ENCODE results near the gene TNFRSF6B.

DNA sequence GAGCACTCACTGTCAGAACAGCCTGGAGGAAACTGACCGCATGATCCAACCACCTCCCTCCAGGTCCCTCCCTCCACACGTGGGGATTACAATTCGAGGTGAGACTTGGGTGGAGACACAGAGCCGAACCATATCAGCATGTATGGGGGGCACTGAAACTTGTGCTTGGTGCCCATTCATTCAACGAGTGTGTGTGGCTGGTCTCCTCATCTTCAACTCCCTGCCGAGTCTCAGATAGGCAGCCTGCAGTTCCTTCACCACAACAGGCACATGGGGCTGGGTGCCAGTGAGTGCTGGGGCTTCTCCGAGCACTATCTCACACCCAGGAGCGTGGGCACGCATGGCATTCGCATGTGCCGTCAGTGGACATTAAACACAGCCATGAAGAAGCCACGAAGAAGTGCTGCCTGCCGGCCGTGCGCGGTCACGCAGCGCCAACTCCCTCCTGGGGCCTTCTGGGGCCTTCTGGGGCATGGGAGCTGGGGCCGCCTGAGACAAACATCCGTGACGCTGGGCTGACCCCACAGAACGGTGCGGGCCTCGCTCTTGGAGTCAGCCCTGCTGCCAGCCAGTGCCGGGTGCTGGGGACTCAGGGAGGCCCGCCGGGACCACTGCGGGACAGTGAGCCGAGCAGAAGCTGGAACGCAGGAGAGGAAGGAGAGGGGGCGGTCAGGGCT lies 39.1 kb upstream of the TNFRSF6B start:
- TF ChIP-seq POLR2A (IDR thresholded peaks at IDR 0.05; ENCODE audit: low read depth, low read length): no peak
- TF ChIP-seq, protein P1, sequence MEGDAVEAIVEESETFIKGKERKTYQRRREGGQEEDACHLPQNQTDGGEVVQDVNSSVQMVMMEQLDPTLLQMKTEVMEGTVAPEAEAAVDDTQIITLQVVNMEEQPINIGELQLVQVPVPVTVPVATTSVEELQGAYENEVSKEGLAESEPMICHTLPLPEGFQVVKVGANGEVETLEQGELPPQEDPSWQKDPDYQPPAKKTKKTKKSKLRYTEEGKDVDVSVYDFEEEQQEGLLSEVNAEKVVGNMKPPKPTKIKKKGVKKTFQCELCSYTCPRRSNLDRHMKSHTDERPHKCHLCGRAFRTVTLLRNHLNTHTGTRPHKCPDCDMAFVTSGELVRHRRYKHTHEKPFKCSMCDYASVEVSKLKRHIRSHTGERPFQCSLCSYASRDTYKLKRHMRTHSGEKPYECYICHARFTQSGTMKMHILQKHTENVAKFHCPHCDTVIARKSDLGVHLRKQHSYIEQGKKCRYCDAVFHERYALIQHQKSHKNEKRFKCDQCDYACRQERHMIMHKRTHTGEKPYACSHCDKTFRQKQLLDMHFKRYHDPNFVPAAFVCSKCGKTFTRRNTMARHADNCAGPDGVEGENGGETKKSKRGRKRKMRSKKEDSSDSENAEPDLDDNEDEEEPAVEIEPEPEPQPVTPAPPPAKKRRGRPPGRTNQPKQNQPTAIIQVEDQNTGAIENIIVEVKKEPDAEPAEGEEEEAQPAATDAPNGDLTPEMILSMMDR (conservative IDR thresholded peaks at IDR 0.05; ENCODE audit: low read depth, low read length): no peak
- TF ChIP-seq MAFK (IDR thresholded peaks at IDR 0.05; ENCODE audit: low read depth, low read length): no peak
- TF ChIP-seq RFX5 (IDR thresholded peaks at IDR 0.05; ENCODE audit: low read depth, low read length): no peak
- TF ChIP-seq, protein P2, sequence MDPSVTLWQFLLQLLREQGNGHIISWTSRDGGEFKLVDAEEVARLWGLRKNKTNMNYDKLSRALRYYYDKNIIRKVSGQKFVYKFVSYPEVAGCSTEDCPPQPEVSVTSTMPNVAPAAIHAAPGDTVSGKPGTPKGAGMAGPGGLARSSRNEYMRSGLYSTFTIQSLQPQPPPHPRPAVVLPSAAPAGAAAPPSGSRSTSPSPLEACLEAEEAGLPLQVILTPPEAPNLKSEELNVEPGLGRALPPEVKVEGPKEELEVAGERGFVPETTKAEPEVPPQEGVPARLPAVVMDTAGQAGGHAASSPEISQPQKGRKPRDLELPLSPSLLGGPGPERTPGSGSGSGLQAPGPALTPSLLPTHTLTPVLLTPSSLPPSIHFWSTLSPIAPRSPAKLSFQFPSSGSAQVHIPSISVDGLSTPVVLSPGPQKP (IDR thresholded peaks at IDR 0.05; ENCODE audit: borderline replicate concordance, low read depth, low read length): no peak
- no peak for TF ChIP-seq SMC3 (IDR thresholded peaks at IDR 0.05; ENCODE audit: low read depth, low read length)
- TF ChIP-seq MXI1 (IDR thresholded peaks at IDR 0.05; ENCODE audit: borderline replicate concordance, low read depth, low read length): no peak
- TF ChIP-seq BHLHE40 (IDR thresholded peaks at IDR 0.05; ENCODE audit: low read depth, low read length): no peak
- TF ChIP-seq, protein P3, sequence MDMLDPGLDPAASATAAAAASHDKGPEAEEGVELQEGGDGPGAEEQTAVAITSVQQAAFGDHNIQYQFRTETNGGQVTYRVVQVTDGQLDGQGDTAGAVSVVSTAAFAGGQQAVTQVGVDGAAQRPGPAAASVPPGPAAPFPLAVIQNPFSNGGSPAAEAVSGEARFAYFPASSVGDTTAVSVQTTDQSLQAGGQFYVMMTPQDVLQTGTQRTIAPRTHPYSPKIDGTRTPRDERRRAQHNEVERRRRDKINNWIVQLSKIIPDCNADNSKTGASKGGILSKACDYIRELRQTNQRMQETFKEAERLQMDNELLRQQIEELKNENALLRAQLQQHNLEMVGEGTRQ (IDR thresholded peaks at IDR 0.05; ENCODE audit: low read depth, low read length): no peak
- no peak for TF ChIP-seq RAD21 (IDR thresholded peaks at IDR 0.05; ENCODE audit: low read length)
- TF ChIP-seq MAZ (IDR thresholded peaks at IDR 0.05; ENCODE audit: borderline replicate concordance, low read depth, low read length): no peak
- no peak for TF ChIP-seq FOS (IDR thresholded peaks at IDR 0.05; ENCODE audit: low read depth, low read length)
- no peak for TF ChIP-seq RCOR1 (IDR thresholded peaks at IDR 0.05; ENCODE audit: insufficient replicate concordance, low read length)
